OCI-LY1 (cell line): Measurements from ENCODE around the gene EGR2.

ENCODE experiments used
- H2AFZ ChIP-seq: fragments of 200-600 bp; sonication (generic), shearing (Covaris generic); 2 replicates; pipeline ENCODE4 v1.6.0; 2014; ENCODE audit warnings: antibody characterized with exemption, mild to moderate bottlenecking, low read length
- H3F3A ChIP-seq: fragments of 200-600 bp; sonication (generic), shearing (Covaris generic); 2 replicates; pipeline ENCODE4 v1.6.0; 2014; ENCODE audit warnings: mild to moderate bottlenecking, antibody characterized with exemption, low read length, moderate library complexity; ENCODE audit not compliant: insufficient read depth
- H3K27ac ChIP-seq: fragments of 200-600 bp; sonication (generic); 2 replicates; pipeline ENCODE4 v1.5.1; 2014; ENCODE audit warnings: low read length, mixed run types, mild to moderate bottlenecking, low read depth; ENCODE audit not compliant: poor library complexity, severe bottlenecking
- H3K27me3 ChIP-seq: fragments of 200-600 bp; sonication (generic); 2 replicates; pipeline ENCODE4 v1.6.0; 2014; ENCODE audit warnings: antibody characterized with exemption, mild to moderate bottlenecking, low read length, moderate library complexity; ENCODE audit not compliant: insufficient read depth
- H3K36me3 ChIP-seq: fragments of 200-600 bp; sonication (generic); 2 replicates; pipeline ENCODE4 v1.6.1; 2014; ENCODE audit warnings: mild to moderate bottlenecking, antibody characterized with exemption, low read length, moderate library complexity, mixed read lengths; ENCODE audit not compliant: insufficient read depth
- H3K4me1 ChIP-seq: fragments of 200-600 bp; sonication (generic); 2 replicates; pipeline ENCODE4 v1.5.1; 2014; ENCODE audit warnings: mild to moderate bottlenecking, low read length, moderate library complexity; ENCODE audit not compliant: insufficient read depth, severe bottlenecking
- H3K4me2 ChIP-seq: fragments of 200-600 bp; sonication (generic), shearing (Covaris generic); 2 replicates; pipeline ENCODE4 v1.6.1; 2014; ENCODE audit warnings: low read length
- H3K4me3 ChIP-seq: fragments of 200-600 bp; sonication (generic); 2 replicates; pipeline ENCODE4 v1.5.1; 2014; ENCODE audit warnings: low read length, low read depth, mild to moderate bottlenecking, mixed read lengths; ENCODE audit not compliant: poor library complexity, severe bottlenecking
- H3K79me2 ChIP-seq: fragments of 200-600 bp; shearing (Covaris generic); 2 replicates; pipeline ENCODE4 v1.6.1; 2016; ENCODE audit warnings: mixed run types, low read length, mixed read lengths; ENCODE audit not compliant: insufficient read depth
- H3K9ac ChIP-seq: fragments of 200-600 bp; sonication (generic), shearing (Covaris generic); 2 replicates; pipeline ENCODE4 v1.6.1; 2014; ENCODE audit warnings: mild to moderate bottlenecking, low read length, mixed read lengths
- H3K9me2 ChIP-seq: fragments of 200-600 bp; sonication (generic), shearing (Covaris generic); 2 replicates; pipeline ENCODE4 v1.6.1; 2014; ENCODE audit warnings: low read depth, mild to moderate bottlenecking, low read length, mixed read lengths
- H3K9me3 ChIP-seq: fragments of 200-600 bp; shearing (Covaris generic); 2 replicates; pipeline ENCODE4 v1.6.1; 2014; ENCODE audit warnings: low read length, mixed read lengths
- H4K20me1 ChIP-seq: fragments of 200-600 bp; sonication (generic), shearing (Covaris generic); 2 replicates; pipeline ENCODE4 v1.6.0; 2016; ENCODE audit warnings: mild to moderate bottlenecking, low read length; ENCODE audit not compliant: insufficient read depth
- CTCF ChIP-seq: fragments of 200-600 bp; sonication (generic), shearing (Covaris generic); IDR thresholded peaks from 2 replicates; pipeline ENCODE4 v1.5.1; 2017; ENCODE audit warnings: mild to moderate bottlenecking, antibody characterized with exemption, low read length, moderate library complexity, mixed read lengths
- EZH2 ChIP-seq: fragments of 200-600 bp; sonication (generic), shearing (Covaris generic); IDR thresholded peaks from 2 replicates; pipeline ENCODE4 v1.8.0; 2017; ENCODE audit warnings: borderline replicate concordance, mixed run types, mild to moderate bottlenecking, antibody characterized with exemption, low read length, moderate library complexity, mixed read lengths

The EGR2 gene

GRCh38 chr10:62769574-62770242 is 46.5 kb downstream of the EGR2 start:
- TF ChIP-seq EZH2 (no peak), CTCF (no peak)
- Histone ChIP-seq H3K79me2 (no peaks in the 10 kb centered on the region), H3K9me2 (no peaks in the 10 kb centered on the region), H3K9ac (no peak overlapping the region), H4K20me1 (no peaks in the 10 kb centered on the region), H3K36me3 (no peaks in the 10 kb centered on the region), H3K27ac (no peak overlapping the region), H3K27me3 (no peaks in the 10 kb centered on the region), H3K4me2 (no peak overlapping the region), H3F3A (no peaks in the 10 kb centered on the region), H2AFZ (no peak overlapping the region), H3K4me1 (no peaks in the 10 kb centered on the region), H3K9me3 (no peaks in the 10 kb centered on the region), H3K4me3 (no peak overlapping the region)

- Histone ChIP-seq H3K4me3 (no peak overlapping the region), H3K4me1 (no peaks in the 10 kb centered on the region), H3K27ac (no peak overlapping the region), H3K9me3 (no peaks in the 10 kb centered on the region), H3K9ac (no peak overlapping the region), H3F3A (no peaks in the 10 kb centered on the region), H3K4me2 (no peak overlapping the region), H3K79me2 (no peaks in the 10 kb centered on the region), H3K9me2 (no peaks in the 10 kb centered on the region), H3K27me3 (no peaks in the 10 kb centered on the region), H4K20me1 (no peaks in the 10 kb centered on the region), H3K36me3 (no peaks in the 10 kb centered on the region), H2AFZ (no peak overlapping the region)
- TF ChIP-seq EZH2: no peak
- no peak for TF ChIP-seq CTCF
These were observed 49.8 kb downstream of the EGR2 start for GRCh38 chr10:62766386-62766785.

GRCh38 chr10:62765726-62766125 is 50.4 kb downstream of the EGR2 start:
- no peaks in the 10 kb centered on the region for H3K9me3 ChIP-seq
- H3K36me3 ChIP-seq: no peaks in the 10 kb centered on the region
- H3K4me1 ChIP-seq: no peaks in the 10 kb centered on the region
- H4K20me1 ChIP-seq: no peaks in the 10 kb centered on the region
- H3K4me2 ChIP-seq: no peak overlapping the region
- TF ChIP-seq EZH2: no peak
- TF ChIP-seq CTCF: no peak
- no peak overlapping the region for H3K27ac ChIP-seq
- H3K79me2 ChIP-seq: no peaks in the 10 kb centered on the region
- H3K27me3 ChIP-seq: no peaks in the 10 kb centered on the region
- no peak overlapping the region for H3K4me3 ChIP-seq
- H3K9me2 ChIP-seq: no peaks in the 10 kb centered on the region
- no peak overlapping the region for H2AFZ ChIP-seq
- H3F3A ChIP-seq: no peaks in the 10 kb centered on the region
- H3K9ac ChIP-seq: no peak overlapping the region
